HG03342 (cell line): Measurements from ENCODE around the gene NIPSNAP3A.

Experiments
- ATAC-seq: cut with Tn5 transposase; IDR thresholded peaks from one replicate; pipeline ENCODE4 v1.9.1; 2021; ENCODE audit warnings: mild to moderate bottlenecking, moderate library complexity; ENCODE audit not compliant: unreplicated experiment

NIPSNAP3A gene

GRCh38 chr9:104805441-104805840 lies 58.0 kb downstream of the NIPSNAP3A start:
- no peak for ATAC-seq

- ATAC-seq: no peak
Measured at GRCh38 chr9:104808035-104808614, 60.6 kb downstream of the NIPSNAP3A start.
